ENCODE measurements around the gene GRIK4.

DNA sequence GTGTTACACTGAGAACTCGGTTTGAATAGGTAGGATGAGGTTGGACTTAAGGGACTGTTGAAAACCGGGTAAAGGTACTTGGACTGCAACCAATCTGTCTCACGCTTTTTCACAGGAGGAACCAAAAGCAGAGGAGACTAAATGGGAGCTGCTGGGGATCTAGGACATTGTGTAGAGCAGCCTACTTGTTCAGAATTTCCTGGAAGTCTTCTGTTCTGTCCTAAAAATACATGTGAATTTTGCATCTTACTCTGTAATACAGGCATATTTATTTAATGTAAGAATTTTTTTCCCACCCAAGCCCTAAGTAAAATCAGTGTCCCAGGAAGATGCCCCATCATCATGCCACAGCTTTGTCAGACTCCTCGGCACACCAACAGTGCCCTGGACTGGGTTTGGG, 460.3 kb downstream of the GRIK4 start:
- TF ChIP-seq, protein P1, sequence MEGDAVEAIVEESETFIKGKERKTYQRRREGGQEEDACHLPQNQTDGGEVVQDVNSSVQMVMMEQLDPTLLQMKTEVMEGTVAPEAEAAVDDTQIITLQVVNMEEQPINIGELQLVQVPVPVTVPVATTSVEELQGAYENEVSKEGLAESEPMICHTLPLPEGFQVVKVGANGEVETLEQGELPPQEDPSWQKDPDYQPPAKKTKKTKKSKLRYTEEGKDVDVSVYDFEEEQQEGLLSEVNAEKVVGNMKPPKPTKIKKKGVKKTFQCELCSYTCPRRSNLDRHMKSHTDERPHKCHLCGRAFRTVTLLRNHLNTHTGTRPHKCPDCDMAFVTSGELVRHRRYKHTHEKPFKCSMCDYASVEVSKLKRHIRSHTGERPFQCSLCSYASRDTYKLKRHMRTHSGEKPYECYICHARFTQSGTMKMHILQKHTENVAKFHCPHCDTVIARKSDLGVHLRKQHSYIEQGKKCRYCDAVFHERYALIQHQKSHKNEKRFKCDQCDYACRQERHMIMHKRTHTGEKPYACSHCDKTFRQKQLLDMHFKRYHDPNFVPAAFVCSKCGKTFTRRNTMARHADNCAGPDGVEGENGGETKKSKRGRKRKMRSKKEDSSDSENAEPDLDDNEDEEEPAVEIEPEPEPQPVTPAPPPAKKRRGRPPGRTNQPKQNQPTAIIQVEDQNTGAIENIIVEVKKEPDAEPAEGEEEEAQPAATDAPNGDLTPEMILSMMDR (conservative IDR thresholded peaks at IDR 0.05; ENCODE audit: low read length): no peak
- no peak for TF ChIP-seq EZH2phosphoT487 (IDR thresholded peaks at IDR 0.05; ENCODE audit: borderline replicate concordance)
